HEK293T (cell line): ENCODE measurements around the gene HAO2.

Experiments used
- CTCF ChIA-PET: fragments of 350-600 bp; formaldehyde crosslinking; extraction: SDS; loops from one replicate; lab custom pipeline; 2021; ENCODE audit warnings: antibody characterized with exemption, inconsistent platforms; lab: Yijun Ruan, JAX
- POLR2A ChIA-PET: fragments of 350-600 bp; formaldehyde crosslinking; extraction: SDS; loops from one replicate; lab custom pipeline; 2020; ENCODE audit warnings: antibody characterized with exemption, inconsistent platforms; lab: Yijun Ruan, JAX
- DNase-seq: peaks from one replicate; pipeline ENCODE4 v3.0.0; 2012; ENCODE audit warnings: mixed read lengths; ENCODE audit errors: extremely low spot score
- ARNT ChIP-seq: fragments of 450-650 bp; IDR thresholded peaks from 2 replicates; pipeline ENCODE4 v1.6.1; 2017; ENCODE audit warnings: mild to moderate bottlenecking
- BHLHE40 ChIP-seq: fragments of 450-650 bp; IDR thresholded peaks from 2 replicates; pipeline ENCODE4 v1.6.1; 2016; ENCODE audit warnings: mild to moderate bottlenecking, moderate library complexity, borderline replicate concordance
- CTBP1 ChIP-seq: fragments of 450-650 bp; IDR thresholded peaks from 2 replicates; pipeline ENCODE4 v1.6.1; 2016; ENCODE audit warnings: borderline replicate concordance
- ELF4 ChIP-seq: fragments of 450-650 bp; IDR thresholded peaks from 2 replicates; pipeline ENCODE4 v1.6.1; 2017; ENCODE audit warnings: antibody characterized with exemption
- FOXA1 ChIP-seq: fragments of 450-650 bp; IDR thresholded peaks from 2 replicates; pipeline ENCODE4 v1.6.1; 2016; ENCODE audit warnings: mild to moderate bottlenecking
- FOXK2 ChIP-seq: fragments of 450-650 bp; IDR thresholded peaks from 2 replicates; pipeline ENCODE4 v1.6.1; 2016; ENCODE audit warnings: mild to moderate bottlenecking
- FOXM1 ChIP-seq: fragments of 450-650 bp; IDR thresholded peaks from 2 replicates; pipeline ENCODE4 v1.6.1; 2017; ENCODE audit warnings: mild to moderate bottlenecking, borderline replicate concordance
- HDGF ChIP-seq: fragments of 450-650 bp; IDR thresholded peaks from 2 replicates; pipeline ENCODE4 v1.6.1; 2017; ENCODE audit warnings: antibody characterized with exemption, borderline replicate concordance
- L3MBTL2 ChIP-seq: fragments of 450-650 bp; conservative IDR thresholded peaks from 2 replicates; pipeline ENCODE4 v1.6.1; 2016; ENCODE audit warnings: mild to moderate bottlenecking
- LEF1 ChIP-seq: fragments of 450-650 bp; IDR thresholded peaks from 2 replicates; pipeline ENCODE4 v1.6.1; 2017; ENCODE audit warnings: mild to moderate bottlenecking, borderline replicate concordance
- NFRKB ChIP-seq: fragments of 450-650 bp; IDR thresholded peaks from 2 replicates; pipeline ENCODE4 v1.6.1; 2016; ENCODE audit warnings: mild to moderate bottlenecking, moderate library complexity
- SP1 ChIP-seq: fragments of 450-650 bp; IDR thresholded peaks from 2 replicates; pipeline ENCODE4 v1.6.1; 2017
- SUZ12 ChIP-seq: fragments of 450-650 bp; IDR thresholded peaks from 2 replicates; pipeline ENCODE4 v1.6.1; 2016; ENCODE audit warnings: mild to moderate bottlenecking
- TARDBP ChIP-seq: fragments of 450-650 bp; IDR thresholded peaks from 2 replicates; pipeline ENCODE4 v1.6.1; 2016
- ZNF384 ChIP-seq: fragments of 450-650 bp; IDR thresholded peaks from 2 replicates; pipeline ENCODE4 v1.6.1; 2016
- TF ChIP-seq, protein P1 (sequence below): fragments of 450-650 bp; IDR thresholded peaks from 2 replicates; pipeline ENCODE4 v1.6.1; 2016

HAO2 gene

DNA sequence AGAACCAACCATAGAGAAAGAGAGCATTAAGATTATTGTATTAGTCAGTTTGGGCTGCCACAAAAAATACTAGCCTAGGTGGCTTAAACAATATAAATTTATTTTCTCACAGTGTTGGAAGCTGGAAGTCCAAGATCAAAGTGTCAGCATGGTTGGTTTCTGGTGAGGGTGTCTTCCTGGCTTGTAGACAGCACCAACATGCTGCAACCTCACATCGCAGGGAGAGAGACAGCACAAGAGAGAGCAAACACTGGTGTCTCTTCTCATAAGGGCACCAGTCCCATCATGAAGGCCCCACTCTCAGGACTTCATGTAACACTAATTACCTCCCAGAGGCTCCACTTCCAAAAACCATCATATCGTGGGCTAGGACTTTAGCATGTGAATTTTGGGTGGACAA, 30.6 kb upstream of the HAO2 start:
- TF ChIP-seq NFRKB (no peak), ARNT (no peak), BHLHE40 (no peak), SP1 (no peak)
- TF ChIP-seq, protein P1, sequence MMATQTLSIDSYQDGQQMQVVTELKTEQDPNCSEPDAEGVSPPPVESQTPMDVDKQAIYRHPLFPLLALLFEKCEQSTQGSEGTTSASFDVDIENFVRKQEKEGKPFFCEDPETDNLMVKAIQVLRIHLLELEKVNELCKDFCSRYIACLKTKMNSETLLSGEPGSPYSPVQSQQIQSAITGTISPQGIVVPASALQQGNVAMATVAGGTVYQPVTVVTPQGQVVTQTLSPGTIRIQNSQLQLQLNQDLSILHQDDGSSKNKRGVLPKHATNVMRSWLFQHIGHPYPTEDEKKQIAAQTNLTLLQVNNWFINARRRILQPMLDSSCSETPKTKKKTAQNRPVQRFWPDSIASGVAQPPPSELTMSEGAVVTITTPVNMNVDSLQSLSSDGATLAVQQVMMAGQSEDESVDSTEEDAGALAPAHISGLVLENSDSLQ = no peak
- POLR2A ChIA-PET = no interaction called here
- CTCF ChIA-PET = no interaction called here

DNA sequence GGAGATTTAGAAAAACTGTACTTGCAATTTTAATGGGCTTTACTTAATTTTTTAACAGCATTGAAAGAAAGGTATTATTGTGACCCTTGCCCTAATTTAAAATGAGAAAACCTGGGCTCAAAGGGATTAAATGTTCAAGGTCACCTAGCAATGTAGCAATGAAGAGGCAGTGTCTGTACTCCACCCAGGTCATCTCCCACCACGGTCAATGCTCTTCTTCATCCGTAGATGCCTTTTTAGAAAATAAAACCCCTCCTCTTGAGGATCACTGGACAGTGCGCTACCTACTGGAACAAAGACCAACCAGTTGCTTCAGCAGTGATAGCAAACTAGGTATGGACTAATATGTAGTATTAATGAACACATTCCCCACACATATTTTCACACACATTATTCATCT, 29.8 kb upstream of the HAO2 start:
- TF ChIP-seq BHLHE40 (no peak), SP1 (no peak), ZNF384 (no peak), LEF1 (no peak), L3MBTL2 (no peak), FOXA1 (no peak), SUZ12 (no peak), ARNT (no peak)
- TF ChIP-seq, protein P1 = no peak
- CTCF ChIA-PET = no interaction called here

More for the DNA sequence above, 30.6 kb upstream of the HAO2 start:
- DNase-seq = no peak

DNA sequence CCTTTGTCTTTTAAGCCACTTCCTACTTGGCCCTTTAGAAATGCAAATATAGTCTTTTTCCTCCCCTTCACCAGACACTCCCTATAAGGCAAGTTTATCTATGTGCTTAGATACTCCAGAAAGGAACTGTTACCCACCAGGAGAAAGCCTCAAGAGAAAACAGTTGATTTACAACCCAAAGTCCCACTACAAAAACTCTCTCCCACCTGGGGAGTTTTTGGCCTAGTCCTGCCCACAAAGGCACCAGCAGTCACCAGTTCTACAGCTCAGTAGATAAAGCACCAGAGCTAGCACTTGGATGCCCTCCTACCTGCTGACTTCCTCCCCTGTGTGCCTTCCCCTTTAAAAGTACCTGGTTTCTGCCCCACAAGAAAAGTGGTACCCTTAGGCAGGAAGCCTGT, 27.7 kb upstream of the HAO2 start:
- TF ChIP-seq FOXK2 = no peak
- TF ChIP-seq HDGF = no peak
- no peak for TF ChIP-seq ELF4
- TF ChIP-seq TARDBP = no peak
- TF ChIP-seq NFRKB = no peak
- no peak for TF ChIP-seq ZNF384
- TF ChIP-seq SP1 = no peak
- TF ChIP-seq FOXA1 = no peak
- TF ChIP-seq ARNT = no peak
- no peak for TF ChIP-seq FOXM1
- no peak for TF ChIP-seq BHLHE40
- TF ChIP-seq, protein P1 = no peak
- no peak for TF ChIP-seq LEF1
- no peak for TF ChIP-seq L3MBTL2
- TF ChIP-seq CTBP1 = no peak
- TF ChIP-seq SUZ12 = no peak
- ChIA-PET POLR2A (no interaction called here), CTCF (no interaction called here)
- no peak for DNase-seq

More for the DNA sequence above, 29.8 kb upstream of the HAO2 start:
- POLR2A ChIA-PET = no interaction called here
- no peak for DNase-seq

DNA sequence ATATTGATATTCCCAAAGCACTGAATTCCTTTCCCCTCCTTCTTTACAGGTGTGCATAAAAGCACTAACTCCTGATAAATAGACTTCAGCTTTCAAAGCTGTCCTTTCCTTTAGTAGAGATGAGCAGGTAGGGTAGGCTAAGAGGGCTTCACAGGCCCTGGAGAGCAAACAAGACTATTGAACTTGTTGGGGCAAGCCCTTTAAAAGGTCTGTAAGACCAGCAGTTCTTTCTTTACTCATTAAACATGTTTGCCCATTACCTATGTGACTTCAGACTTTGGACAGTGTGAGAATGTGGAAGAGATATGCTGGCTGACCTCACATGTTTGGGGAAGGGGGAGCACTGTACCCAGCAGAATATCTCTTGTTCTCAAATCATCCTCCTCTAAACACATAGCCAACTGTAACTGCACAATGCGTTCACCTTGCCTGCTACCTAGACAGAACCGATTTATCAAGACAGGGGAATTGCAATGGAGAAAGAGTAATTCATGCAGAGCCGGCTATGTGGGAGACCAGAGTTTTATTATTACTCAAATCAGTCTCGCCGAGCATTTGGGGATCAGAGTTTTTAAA, 27.1 kb upstream of the HAO2 start:
- TF ChIP-seq TARDBP (no peak), FOXK2 (no peak)
- POLR2A ChIA-PET = no interaction called here
- CTCF ChIA-PET = no interaction called here
- DNase-seq = no peak

DNA sequence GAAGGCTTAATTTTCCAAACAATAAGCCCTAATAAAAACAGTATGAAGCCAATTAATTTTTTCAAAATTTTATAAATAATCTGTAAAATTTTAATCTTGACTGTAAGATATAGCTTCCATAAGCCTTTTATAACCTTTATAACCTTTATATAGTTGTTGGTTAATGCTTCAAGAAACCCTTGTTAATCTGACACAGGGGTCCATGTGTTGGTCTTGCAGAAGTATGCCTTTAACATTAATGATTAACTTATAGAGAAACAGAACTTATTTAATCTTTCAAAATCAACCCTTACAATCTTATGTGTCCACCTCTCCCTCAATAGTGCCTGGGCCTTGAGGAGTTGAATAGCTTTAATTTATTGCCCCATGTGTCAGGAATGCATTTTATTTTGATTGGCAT, 23.2 kb upstream of the HAO2 start:
- DNase-seq = no peak
- ChIA-PET POLR2A (no interaction called here), CTCF (interaction anchor here (0.6 kb wide), 1 partner anchor 782 kb away, joined by 6 read pairs; no protein-coding TSS in a partner anchor)
- TF ChIP-seq ZNF384 (no peak), NFRKB (no peak), ARNT (no peak), BHLHE40 (no peak), L3MBTL2 (no peak), SP1 (no peak)
- TF ChIP-seq, protein P1 = peak; percentile 25; the same call in 1 of the 2 replicates

DNA sequence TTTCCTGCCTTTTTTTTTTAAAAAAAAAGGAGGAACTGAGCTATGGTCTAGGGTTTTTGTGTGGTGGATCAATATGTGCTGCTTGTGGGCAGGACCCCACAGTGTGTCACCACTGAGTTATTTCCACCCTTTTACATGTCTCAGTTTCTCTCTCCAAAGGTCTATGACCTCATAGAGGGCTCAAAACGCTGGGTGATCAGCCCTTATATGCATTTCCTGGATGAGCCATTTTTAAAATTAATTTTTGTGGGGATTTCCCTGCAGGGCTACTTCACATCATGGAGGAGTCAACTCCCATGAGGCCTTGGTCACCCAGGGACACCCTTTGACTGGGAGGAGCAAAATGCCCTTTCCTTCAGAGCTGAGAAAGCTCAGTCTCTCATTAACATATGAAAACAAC, 20.7 kb upstream of the HAO2 start:
- DNase-seq = no peak
- ChIA-PET CTCF (interaction anchor here (0.7 kb wide), 1 partner anchor 21 kb away, joined by 3 read pairs; no protein-coding TSS in a partner anchor), POLR2A (interaction anchor here (0.5 to 1.0 kb wide), 2 partner anchors 21 to 980 kb away, joined by 3 to 4 read pairs; no protein-coding TSS in a partner anchor)
- TF ChIP-seq NFRKB (no peak), ARNT (no peak), FOXM1 (no peak), ELF4 (no peak), SUZ12 (no peak), LEF1 (no peak), SP1 (no peak), FOXA1 (no peak)
- TF ChIP-seq, protein P1 = no peak
